Measurements from ENCODE around the gene FERMT3.

The FERMT3 gene

DNA sequence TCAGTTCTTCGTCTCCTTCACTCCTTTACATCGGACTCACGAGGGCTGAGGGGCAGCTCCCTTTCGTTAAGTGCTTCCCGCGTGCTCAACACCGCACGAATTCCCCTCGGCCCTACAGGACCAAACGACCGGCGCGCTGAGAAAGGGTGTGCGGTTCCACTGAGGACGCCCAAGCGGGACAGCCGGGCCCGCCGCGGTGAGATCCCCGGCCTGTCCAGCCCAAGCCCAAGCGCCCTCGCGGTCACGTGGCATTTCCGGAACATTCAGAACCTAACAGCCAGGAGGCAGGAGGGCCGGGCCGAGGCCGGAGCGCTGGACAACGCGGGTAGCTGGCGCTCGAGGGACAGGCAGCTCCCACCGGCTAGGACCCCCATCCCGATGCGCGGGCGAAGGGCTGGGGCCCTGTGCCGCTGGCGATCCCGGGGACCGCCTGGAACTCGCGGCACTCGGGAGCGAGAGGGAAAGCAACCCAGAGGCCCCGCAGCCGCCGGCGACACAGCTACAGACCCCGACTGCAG, 21.3 kb upstream of the FERMT3 start:
- Histone ChIP-seq H3K27me3 (ENCODE audit: insufficient read depth, low read length, poor library complexity) (no peaks in the 10 kb centered on the region), H3K36me3 (ENCODE audit: insufficient read depth, low read length) (peaks cover 23% of the 10 kb centered on the region), H3K4me1 (ENCODE audit: insufficient read depth, low read length) (peaks cover 34% of the 10 kb centered on the region), H3K79me2 (ENCODE audit: insufficient read depth, low read length) (peaks cover 23% of the 10 kb centered on the region), H3K27ac (ENCODE audit: low read length) (peak overlapping the region; percentile 84), H4K20me1 (ENCODE audit: insufficient read depth, low read length) (peaks cover 12% of the 10 kb centered on the region), H2AFZ (ENCODE audit: low read depth, low read length) (peak overlapping the region; percentile 88), H3K9me3 (ENCODE audit: insufficient read depth, low read length, severe bottlenecking) (no peaks in the 10 kb centered on the region), H3K9ac (ENCODE audit: low read depth, low read length) (peak overlapping the region; percentile 90), H3K4me3 (ENCODE audit: low read depth in 1 of 2, low read length in 2 of 2) (peak overlapping the region; percentile 66 to 86), H3K4me2 (ENCODE audit: insufficient read depth, low read length) (peak overlapping the region; percentile 95)
- no peak for ATAC-seq (ENCODE audit: insufficient read depth, low read depth)
- TF ChIP-seq, protein P1, sequence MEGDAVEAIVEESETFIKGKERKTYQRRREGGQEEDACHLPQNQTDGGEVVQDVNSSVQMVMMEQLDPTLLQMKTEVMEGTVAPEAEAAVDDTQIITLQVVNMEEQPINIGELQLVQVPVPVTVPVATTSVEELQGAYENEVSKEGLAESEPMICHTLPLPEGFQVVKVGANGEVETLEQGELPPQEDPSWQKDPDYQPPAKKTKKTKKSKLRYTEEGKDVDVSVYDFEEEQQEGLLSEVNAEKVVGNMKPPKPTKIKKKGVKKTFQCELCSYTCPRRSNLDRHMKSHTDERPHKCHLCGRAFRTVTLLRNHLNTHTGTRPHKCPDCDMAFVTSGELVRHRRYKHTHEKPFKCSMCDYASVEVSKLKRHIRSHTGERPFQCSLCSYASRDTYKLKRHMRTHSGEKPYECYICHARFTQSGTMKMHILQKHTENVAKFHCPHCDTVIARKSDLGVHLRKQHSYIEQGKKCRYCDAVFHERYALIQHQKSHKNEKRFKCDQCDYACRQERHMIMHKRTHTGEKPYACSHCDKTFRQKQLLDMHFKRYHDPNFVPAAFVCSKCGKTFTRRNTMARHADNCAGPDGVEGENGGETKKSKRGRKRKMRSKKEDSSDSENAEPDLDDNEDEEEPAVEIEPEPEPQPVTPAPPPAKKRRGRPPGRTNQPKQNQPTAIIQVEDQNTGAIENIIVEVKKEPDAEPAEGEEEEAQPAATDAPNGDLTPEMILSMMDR (IDR thresholded peaks at IDR 0.05; ENCODE audit: borderline replicate concordance, extremely low read depth, low read length, poor library complexity, severe bottlenecking) = no peak
- TF ChIP-seq EZH2 (IDR thresholded peaks at IDR 0.05; ENCODE audit: borderline replicate concordance, low read depth, low read length, severe bottlenecking) = no peak
- DNase-seq = no peak

DNA sequence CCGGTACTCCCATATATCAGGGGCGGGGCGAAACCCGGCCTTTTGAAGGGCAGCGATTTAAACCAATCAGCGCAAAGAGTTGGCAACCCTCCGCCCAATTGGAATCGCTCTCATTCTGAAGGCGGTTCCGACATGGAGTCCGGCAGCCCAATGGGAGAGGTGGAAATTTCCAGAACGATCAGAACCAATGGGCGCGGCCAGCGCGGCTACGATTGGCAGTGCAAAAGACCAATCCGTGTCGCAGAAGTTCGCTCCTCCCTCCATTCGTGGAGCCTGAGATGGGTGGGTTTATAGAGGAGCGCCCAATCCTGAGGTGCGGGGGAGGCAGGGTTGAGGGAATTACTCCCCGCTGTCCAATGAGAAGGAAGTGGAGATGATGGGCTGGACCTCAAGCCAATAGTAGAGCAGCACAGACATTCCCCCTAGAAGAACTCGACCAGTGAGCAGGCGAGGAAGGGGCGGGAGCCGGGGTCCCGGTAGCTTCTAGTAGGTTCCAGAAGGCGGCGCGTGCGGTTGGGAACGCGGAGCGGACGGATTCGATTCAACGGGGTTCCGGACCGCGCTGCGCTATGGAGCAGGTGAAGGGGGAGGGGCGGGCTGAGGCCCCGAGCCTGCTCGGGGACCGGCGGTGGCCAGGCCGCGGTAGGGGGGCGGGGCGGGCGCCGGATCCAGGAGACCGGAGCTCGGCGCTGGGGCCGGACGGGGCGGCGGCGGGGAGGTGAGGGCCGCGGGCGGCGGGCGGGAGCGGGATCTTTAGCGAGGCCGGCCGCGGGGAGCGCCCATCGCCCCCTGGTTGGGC, 20.6 kb upstream of the FERMT3 start, which contains the start of gene STIP1:
TSS of gene STIP1 (plus strand) at position 479 of the 799 bp plus-strand sequence. CDS start at position 570, 91 bp downstream.
- peaks cover 18% of the 10 kb centered on the region for H4K20me1 ChIP-seq (ENCODE audit: insufficient read depth, low read length)
- peaks cover 34% of the 10 kb centered on the region for H3K4me1 ChIP-seq (ENCODE audit: insufficient read depth, low read length)
- no peak for TF ChIP-seq EZH2 (IDR thresholded peaks at IDR 0.05; ENCODE audit: borderline replicate concordance, low read depth, low read length, severe bottlenecking)
- TF ChIP-seq, protein P1 (IDR thresholded peaks at IDR 0.05; ENCODE audit: borderline replicate concordance, extremely low read depth, low read length, poor library complexity, severe bottlenecking) = peak; percentile 63
- H2AFZ ChIP-seq (ENCODE audit: low read depth, low read length) = peak within 1 kb of the TSS; percentile 88
- H3K79me2 ChIP-seq (ENCODE audit: insufficient read depth, low read length) = peaks cover 23% of the 10 kb centered on the region
- no peaks in the 10 kb centered on the region for H3K27me3 ChIP-seq (ENCODE audit: insufficient read depth, low read length, poor library complexity)
- H3K9me3 ChIP-seq (ENCODE audit: insufficient read depth, low read length, severe bottlenecking) = no peaks in the 10 kb centered on the region
- H3K27ac ChIP-seq (ENCODE audit: low read length) = peak within 1 kb of the TSS; percentile 84
- H3K4me3 ChIP-seq (ENCODE audit: low read depth in 1 of 2, low read length in 2 of 2) = peak within 1 kb of the TSS; percentile 66 to 86
- DNase-seq (peak; percentile 100), ATAC-seq (ENCODE audit: insufficient read depth, low read depth) (peak; percentile 92)
- H3K4me2 ChIP-seq (ENCODE audit: insufficient read depth, low read length) = peak within 1 kb of the TSS; percentile 95
- peaks cover 29% of the 10 kb centered on the region for H3K36me3 ChIP-seq (ENCODE audit: insufficient read depth, low read length)
- H3K9ac ChIP-seq (ENCODE audit: low read depth, low read length) = peak within 1 kb of the TSS; percentile 90

DNA sequence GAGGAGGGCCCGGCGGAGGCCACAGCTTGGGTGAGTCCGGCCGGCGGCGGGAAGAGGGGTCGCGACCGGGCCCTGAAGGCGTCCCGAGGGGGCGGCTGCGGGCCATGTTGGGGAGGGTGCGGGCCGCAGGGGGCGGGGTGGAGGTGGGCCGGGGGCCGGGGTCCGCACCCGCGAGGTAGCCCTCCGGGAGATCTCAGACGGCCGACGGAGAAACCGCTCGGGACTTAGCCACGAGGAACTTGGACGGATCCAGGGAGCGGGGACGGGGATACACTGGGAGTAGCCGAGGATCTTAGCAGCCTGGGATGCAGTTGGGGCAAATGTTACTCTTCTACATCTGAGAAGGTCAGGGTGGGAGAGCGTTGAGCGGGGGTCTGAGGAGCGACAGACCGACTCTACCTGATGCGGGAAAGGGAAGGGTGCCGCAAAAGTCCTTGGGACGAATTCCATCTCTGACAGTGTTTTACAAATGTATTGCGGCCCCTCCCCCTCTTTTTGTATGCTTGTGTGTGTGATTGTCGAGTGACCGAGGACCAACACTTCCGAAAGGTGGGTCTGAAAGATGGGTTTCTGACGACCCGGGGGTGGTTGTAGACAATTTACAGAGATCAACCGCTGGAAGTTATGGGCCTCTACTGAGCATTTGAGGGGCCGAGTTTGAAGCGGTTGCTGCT, 19.9 kb upstream of the FERMT3 start:
- Histone ChIP-seq H3K4me2 (ENCODE audit: insufficient read depth, low read length) (no peak overlapping the region), H2AFZ (ENCODE audit: low read depth, low read length) (no peak overlapping the region), H3K27ac (ENCODE audit: low read length) (no peak overlapping the region), H3K36me3 (ENCODE audit: insufficient read depth, low read length) (peaks cover 32% of the 10 kb centered on the region), H3K9me3 (ENCODE audit: insufficient read depth, low read length, severe bottlenecking) (no peaks in the 10 kb centered on the region), H3K4me3 (ENCODE audit: low read depth in 1 of 2, low read length in 2 of 2) (no peak overlapping the region), H3K27me3 (ENCODE audit: insufficient read depth, low read length, poor library complexity) (no peaks in the 10 kb centered on the region), H3K9ac (ENCODE audit: low read depth, low read length) (no peak overlapping the region), H4K20me1 (ENCODE audit: insufficient read depth, low read length) (peaks cover 23% of the 10 kb centered on the region), H3K4me1 (ENCODE audit: insufficient read depth, low read length) (peaks cover 31% of the 10 kb centered on the region), H3K79me2 (ENCODE audit: insufficient read depth, low read length) (peaks cover 21% of the 10 kb centered on the region)
- DNase-seq = peak; percentile 29
- TF ChIP-seq EZH2 (IDR thresholded peaks at IDR 0.05; ENCODE audit: borderline replicate concordance, low read depth, low read length, severe bottlenecking) = no peak
- TF ChIP-seq, protein P1 (IDR thresholded peaks at IDR 0.05; ENCODE audit: borderline replicate concordance, extremely low read depth, low read length, poor library complexity, severe bottlenecking) = no peak
- ATAC-seq (ENCODE audit: insufficient read depth, low read depth) = no peak
